Measurements from ENCODE around the gene HHIPL1.

Gene HHIPL1

GRCh38 chr14:99644723-99645544 is at the start of gene HHIPL1:
HHIPL1 (plus strand) TSS chr14:99645129; CDS start chr14:99645208, 79 bp downstream.
- DNase-seq: no peak
- intact Hi-C loops (cut with DNase I): no loop called here

DNA sequence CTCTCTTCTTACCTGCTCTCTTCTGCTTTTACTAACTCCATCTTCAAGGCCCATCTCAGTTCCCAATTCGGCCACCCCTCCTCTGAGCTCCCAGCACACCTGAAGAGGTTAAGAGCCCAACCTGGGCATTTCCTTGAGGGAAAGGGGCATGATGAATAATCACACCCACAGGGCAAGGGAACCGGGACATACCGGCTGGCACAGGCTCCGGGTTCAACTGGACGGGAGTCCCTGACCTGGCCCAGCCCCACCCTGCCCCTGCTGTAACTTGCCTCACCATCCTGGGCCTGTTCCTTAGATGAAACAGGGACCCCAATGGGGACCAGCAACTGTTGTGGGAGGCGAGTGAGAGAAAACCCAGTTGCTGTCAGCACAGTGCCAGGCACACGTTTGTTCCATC is 49.4 kb upstream of the HHIPL1 start:
- intact Hi-C loops (cut with DNase I): no loop called here
- DNase-seq: no peak

- intact Hi-C loops (cut with DNase I): no loop called here
Observed at GRCh38 chr14:99596071-99596627, 48.8 kb upstream of the HHIPL1 start.

GRCh38 chr14:99596772-99597171 is 48.2 kb upstream of the HHIPL1 start:
- intact Hi-C loops (cut with DNase I): no loop called here
- DNase-seq: no peak

More at GRCh38 chr14:99596071-99596627, 48.8 kb upstream of the HHIPL1 start:
- DNase-seq: no peak

DNA sequence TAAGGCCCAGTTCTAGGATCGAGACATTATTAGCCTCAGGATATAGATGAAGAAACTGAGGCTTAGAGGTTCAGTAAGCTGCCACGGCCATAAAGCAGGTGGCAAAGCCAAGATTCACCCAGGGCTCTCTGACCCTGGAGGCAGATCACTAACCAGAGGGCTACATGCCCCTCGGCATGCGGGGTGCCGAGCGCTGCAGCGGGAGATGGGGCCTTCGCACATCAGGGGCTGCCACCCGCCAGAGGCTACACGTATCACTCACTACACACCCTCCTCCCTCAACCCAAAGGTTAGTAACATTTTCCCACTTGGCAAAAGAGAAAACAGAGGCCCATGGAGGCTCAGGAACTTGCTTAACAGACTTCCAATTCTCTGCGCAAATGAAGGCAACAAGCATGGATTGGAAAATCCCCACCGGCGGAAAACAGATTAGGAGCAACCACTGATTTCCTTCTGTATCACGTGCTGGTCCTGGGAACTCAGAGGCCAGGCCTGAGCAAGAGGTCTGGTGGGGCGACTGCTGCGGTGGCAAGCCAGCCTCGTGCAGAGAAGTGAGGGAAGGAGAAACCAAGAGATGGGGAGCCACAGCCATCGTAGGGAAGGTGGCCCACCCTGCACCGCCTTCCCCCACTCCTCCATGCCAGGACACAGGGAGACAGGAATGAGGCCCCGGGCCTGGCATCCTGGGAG is 46.9 kb upstream of the HHIPL1 start:
- DNase-seq: peak in 1 of 10 donors; percentile 54
- intact Hi-C loops (cut with DNase I): no loop called here

DNA sequence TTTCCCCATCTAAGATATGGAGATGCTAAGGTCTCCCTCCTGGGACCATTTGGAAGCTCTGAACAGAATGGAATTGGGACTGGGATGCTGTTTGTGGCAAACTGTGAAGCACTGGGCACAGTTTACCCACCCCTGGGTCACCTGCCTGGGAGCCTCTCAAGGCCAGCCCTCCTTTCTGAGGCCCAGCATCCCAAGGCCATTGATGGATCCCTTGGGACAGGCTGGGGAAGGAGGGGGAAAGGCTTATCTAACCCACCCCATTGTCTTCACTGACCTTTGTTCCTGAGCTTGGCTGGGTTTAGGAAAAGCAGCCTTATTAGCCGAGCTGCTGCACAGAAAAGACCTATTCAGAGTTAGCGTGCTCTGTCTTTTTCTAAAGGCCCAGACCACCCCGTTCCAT is 46.2 kb upstream of the HHIPL1 start:
- intact Hi-C loops (cut with DNase I): no loop called here
- no peak for DNase-seq

DNA sequence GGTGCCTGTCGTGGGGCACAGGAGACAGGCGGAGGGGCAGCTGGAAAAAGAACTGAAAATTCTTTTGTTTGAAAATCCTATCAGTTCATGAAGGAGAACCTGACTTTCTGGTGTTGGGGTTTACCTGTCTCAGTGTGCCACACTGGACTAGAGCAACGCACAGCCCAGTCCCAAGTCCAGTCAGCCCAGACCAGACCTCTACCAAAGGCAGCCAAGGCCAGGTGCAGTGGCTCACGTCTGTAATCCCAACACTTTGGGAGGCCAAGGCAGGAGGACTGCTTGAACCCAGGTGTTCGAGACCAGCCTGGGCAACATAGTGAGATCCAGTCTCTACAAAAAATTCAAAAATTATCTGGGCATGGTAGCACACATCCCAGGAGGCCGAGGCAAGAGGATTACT is 45.5 kb upstream of the HHIPL1 start:
- DNase-seq: no peak
- intact Hi-C loops (cut with DNase I): no loop called here

- no peak for DNase-seq
- intact Hi-C loops (cut with DNase I): no loop called here
Observed at GRCh38 chr14:99600232-99600888, 44.6 kb upstream of the HHIPL1 start.

DNA sequence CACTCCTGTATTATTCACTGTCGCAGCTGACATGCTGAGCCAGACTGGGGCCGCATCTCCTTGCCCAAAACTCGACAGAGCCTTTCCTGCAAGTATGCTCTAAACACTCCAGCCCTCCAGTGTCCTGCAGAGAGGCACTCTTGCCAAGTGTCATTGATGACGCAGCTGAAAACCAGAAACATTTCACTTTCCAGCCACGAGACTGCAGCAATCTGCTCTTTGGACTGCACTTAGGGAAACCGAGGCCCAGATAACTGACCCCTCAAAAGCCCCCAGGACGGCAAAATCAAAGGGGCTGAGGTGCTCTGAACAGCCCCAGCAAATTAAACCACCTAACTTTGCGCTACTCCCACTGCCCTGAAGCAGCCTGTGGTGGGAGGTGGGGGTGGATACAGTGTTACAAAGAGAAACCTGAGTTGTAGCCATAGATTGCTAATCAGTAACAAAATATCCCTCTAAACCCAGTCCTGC is 43.5 kb upstream of the HHIPL1 start:
- intact Hi-C loops (cut with DNase I): no loop called here
- no peak for DNase-seq

DNA sequence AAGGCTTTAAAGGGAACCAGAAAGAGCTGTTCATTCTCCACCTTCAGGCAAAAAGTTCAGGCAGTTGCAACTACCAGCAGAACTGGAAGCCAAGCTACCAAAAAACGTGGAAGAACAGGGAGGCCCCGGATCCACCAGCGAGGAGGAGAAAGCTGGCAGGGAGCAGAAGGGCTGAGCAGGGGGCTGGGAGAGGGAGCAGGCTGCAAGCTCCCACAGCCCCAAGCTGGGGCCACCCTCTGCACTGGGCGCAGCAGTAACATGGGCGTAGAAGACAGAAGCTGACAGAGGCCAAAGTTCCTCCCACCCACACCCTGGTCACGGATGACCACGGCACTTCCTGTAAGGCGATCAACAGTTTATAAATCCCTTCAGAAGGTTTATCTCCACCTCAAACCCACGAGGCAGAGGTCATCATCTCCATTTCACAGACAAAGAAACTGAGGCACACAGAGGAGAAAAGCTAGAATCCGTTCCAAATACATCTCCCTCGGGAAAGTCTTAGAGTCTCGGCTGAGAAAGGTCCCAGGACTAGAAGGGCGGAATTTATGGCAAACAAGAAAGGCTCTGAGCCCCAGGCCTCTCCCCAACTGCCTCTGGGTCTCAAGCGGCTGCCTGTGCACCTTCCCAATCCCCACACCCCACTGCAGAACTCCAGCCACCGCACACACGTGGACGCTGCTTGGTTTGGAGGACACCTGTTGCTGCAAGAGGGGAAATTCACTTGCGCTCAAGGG is 42.7 kb upstream of the HHIPL1 start:
- intact Hi-C loops (cut with DNase I): no loop called here
- peak in 1 of 10 donors; percentile 75 for DNase-seq

DNA sequence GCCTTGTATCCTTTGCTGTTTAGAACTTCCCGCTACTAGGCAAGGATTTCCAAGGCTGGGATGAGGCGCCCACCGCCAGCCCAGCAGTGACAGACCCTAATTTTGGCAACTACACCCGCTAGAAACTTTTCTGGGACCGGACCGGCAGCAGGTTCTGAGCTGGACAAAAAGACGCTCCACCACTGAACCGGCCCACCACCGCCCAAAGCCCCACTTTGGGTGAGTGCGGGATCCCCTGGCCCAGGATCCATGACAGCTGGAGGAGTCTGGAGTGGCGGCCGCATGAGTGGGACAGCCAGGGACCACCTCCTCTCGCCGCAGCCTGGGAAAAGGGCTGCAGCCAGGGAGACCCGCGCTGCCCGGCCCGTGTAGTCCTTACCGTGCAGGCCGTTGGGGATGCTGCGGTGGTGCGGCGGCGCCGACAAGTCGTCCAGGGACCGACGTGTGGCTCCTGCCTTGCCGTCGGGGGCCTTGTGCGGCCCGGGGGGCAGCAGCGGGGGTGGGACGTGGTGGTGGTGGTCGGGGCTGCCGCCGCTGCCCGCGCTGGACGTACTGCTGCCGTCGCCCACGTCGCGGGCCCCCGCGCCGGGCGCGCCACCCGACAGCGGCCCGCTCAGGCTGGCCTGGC is 42.0 kb upstream of the HHIPL1 start:
- peak in 2 of 10 donors; percentile 48 to 59 for DNase-seq
- intact Hi-C loops (cut with DNase I): no loop called here

GRCh38 chr14:99603471-99604277 is 41.3 kb upstream of the HHIPL1 start, which contains the start of gene CCDC85C:
CCDC85C (minus strand) TSS chr14:99604207; CDS start chr14:99603959, 248 bp downstream.
- no peak for DNase-seq
- intact Hi-C loops (cut with DNase I): no loop called here

DNA sequence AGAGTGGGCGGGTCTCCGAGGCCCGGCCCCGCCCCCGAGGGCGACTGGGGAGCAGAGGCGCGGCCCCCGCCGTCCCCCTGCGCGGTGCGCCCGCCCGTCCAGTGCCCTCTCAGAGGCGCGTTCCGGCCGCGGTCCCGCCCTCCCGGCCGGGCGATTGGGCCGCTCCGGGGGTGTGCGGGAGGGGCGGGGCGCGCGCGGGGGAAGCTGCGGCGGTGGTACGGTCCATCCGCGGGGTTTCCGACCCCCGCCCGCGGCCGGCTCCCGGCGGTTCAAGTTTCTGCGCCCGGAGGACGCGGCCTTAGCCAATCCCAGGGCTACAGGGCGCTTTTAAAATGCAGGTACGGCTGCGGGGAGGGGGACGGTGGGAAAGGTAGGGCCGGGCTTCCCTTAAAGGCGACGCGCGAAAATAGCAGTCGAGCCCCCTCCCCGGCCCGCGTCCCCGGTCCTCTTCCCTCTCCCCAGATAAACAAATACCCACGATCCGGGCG is 40.6 kb upstream of the HHIPL1 start:
- peak; percentile 82 to 99 (median 92) for DNase-seq
- intact Hi-C loops (cut with DNase I): no loop called here

DNA sequence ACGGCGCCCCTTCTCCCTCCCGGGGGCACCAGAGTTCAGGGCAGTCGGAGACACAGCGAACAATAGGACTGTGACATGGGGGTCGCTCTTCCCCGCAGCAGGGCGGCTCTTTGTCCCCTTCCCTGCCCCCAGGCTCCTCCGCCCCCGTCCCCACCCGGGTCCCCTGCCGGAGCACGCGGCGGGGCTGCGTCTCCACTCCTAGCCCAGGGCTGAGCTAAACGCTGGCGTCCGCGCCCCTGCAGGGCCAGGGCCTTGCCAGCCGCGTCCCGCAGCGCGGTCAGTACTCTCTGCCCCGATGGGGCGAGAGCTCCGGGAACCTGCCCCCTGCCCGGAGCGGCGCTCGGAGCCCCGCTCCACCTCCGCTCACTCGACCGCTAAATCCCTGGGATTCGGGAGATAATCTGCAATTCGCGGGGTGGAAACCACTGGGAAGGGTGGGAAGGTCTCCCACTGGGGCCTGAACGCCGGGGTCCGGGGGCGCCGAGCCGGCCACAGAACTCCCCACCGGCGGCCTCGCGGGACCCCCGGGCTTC is 40.1 kb upstream of the HHIPL1 start:
- intact Hi-C loops (cut with DNase I): no loop called here
- DNase-seq: peak in 1 of 10 donors; percentile 89

DNA sequence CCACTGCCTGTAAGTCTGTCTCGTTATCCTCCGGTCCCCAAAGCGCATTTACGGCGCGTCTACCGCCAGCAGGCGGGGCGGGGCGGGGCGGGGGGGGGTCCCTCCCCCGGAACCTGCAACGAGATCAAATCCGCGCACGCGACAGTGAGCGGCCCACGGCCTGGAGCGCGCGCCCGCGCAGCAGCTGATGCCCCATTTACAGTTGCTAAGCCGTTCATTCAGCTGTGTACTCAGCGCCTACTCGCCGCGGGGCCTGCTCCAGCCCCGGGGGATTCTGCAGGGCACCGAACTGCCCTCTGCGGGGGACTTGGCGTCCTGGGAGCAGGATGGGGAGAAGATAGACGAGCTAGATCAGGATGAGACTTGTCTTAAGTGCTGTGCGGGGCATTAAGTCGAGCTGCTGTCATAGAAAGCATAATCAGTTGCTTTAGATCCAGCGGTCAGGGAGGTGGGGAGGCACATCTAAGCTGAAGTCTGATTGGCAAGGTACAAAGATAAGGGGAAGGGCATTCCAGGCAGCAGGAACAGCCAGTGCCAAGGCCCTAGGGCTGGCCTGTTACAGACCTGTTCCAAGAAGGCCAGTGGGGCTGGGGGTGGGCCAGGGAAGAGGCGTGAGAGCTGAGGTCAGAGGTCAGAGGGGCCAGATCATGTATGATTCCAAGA is 39.5 kb upstream of the HHIPL1 start:
- intact Hi-C loops (cut with DNase I): no loop called here
- peak; percentile 51 to 95 (median 70) for DNase-seq

DNA sequence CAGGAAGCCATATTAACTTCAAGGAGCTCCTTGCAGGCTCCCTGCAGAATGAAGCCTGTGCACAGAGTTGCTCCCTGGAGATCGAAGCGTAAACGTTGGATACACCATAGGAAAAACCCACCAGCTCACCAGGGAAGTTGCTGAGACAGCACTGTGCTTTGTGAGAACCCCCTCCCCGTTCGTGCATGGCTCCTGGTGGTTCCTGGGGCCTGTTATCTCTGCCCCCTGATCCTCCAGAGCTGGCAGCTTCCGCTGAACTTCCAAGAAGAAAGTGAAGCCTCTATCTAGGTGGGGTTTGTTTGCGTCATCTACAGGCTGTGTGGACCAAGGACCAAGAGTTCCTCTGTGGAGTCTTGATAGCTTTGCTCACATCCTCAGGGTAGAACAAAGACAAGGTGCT is 38.6 kb upstream of the HHIPL1 start:
- DNase-seq: no peak
- intact Hi-C loops (cut with DNase I): no loop called here

DNA sequence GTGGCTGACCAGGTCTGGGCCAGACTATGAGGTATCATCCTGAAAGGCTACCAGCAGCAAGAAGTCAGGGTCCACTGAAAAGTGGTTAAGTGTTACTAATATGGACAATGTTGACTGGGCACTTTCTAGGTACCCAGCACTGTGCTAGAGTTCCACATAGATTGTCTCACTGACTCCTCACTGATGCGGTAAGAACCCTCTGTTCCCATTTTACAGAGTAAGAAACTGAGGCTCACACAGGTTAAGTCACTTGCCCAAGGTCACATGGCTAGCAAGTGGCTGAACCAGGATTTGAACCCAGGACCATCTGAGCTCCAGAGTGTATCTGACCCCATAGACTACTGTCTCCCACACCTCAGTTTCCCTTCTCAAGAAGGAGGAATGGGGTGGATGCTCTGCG is 36.3 kb upstream of the HHIPL1 start:
- intact Hi-C loops (cut with DNase I): no loop called here
- DNase-seq: no peak

Measured in posterior cingulate gyrus (tissue), 11 donors.